ENCODE results near the gene GPM6B. TPM values are rescaled to one million over a fixed set of nuclear protein-coding genes. Genes with fewer than 3 reads are reported as not detected.

GPM6B gene
- total and polyA plus RNA-seq, 3 experiments from 2014 or later: 0.30 TPM; not detected in 2

GRCh38 chrX:13770013-13770535 is 46.8 kb downstream of the GPM6B start:
- ChIA-PET CTCF (no interaction called here), POLR2A (no interaction called here)
- peaks cover 20% of the 10 kb centered on the region for H3K36me3 ChIP-seq (ENCODE audit: insufficient read depth, low read length)
- peaks cover 0 to 3% of the 10 kb centered on the region in 2 donors for H3K27me3 Mint-ChIP-seq
- peaks cover 0 to 12% (median 0%) of the 10 kb centered on the region in 3 donors for H3K4me1 Mint-ChIP-seq
- peak overlapping the region in 3 of 8 donors; percentile 51 to 61 (median 52) for H3K27ac Mint-ChIP-seq
- H3K27ac ChIP-seq (ENCODE audit: low read depth, low read length): no peak overlapping the region
- H3K9me3 Mint-ChIP-seq: no peaks in the 10 kb centered on the region
- no peaks in the 10 kb centered on the region for H3K4me1 ChIP-seq (ENCODE audit: insufficient read depth, low read length)
- DNase-seq: no peak
- no peaks in the 10 kb centered on the region for H3K9me3 ChIP-seq (ENCODE audit: low read length)
- H3K36me3 Mint-ChIP-seq: peaks cover 3 to 88% (median 34%) of the 10 kb centered on the region in 3 donors
- no peak overlapping the region for H3K4me3 ChIP-seq (ENCODE audit: low read length)
- H3K4me3 Mint-ChIP-seq: no peak overlapping the region
- no peaks in the 10 kb centered on the region for H3K27me3 ChIP-seq (ENCODE audit: insufficient read depth, low read length, poor library complexity, severe bottlenecking)

GRCh38 chrX:13768939-13769338 is 48.0 kb downstream of the GPM6B start:
- H3K36me3 ChIP-seq (ENCODE audit: insufficient read depth, low read length): peaks cover 20% of the 10 kb centered on the region
- CTCF ChIA-PET: no interaction called here

GRCh38 chrX:13764765-13765164 is 52.1 kb downstream of the GPM6B start:
- H3K4me3 ChIP-seq (ENCODE audit: low read length): no peak overlapping the region
- H3K27ac ChIP-seq (ENCODE audit: low read depth, low read length): no peak overlapping the region
- ChIA-PET CTCF (interaction anchor here (0.7 kb wide), 1 partner anchor 258 kb away, joined by 3 read pairs; no protein-coding TSS in a partner anchor), POLR2A (no interaction called here)
- H3K36me3 ChIP-seq (ENCODE audit: insufficient read depth, low read length): peaks cover 30% of the 10 kb centered on the region
- no peaks in the 10 kb centered on the region for H3K27me3 ChIP-seq (ENCODE audit: insufficient read depth, low read length, poor library complexity, severe bottlenecking)
- H3K4me1 Mint-ChIP-seq: peaks cover 0 to 15% (median 5%) of the 10 kb centered on the region in 3 donors
- H3K4me3 Mint-ChIP-seq: no peak overlapping the region
- peaks cover 0 to 3% of the 10 kb centered on the region in 2 donors for H3K27me3 Mint-ChIP-seq
- H3K9me3 ChIP-seq (ENCODE audit: low read length): no peaks in the 10 kb centered on the region
- peaks cover 11 to 91% (median 36%) of the 10 kb centered on the region in 3 donors for H3K36me3 Mint-ChIP-seq
- no peaks in the 10 kb centered on the region for H3K9me3 Mint-ChIP-seq
- H3K27ac Mint-ChIP-seq: no peak overlapping the region
- DNase-seq: no peak
- H3K4me1 ChIP-seq (ENCODE audit: insufficient read depth, low read length): no peaks in the 10 kb centered on the region

More at GRCh38 chrX:13768939-13769338, 48.0 kb downstream of the GPM6B start:
- no peaks in the 10 kb centered on the region for H3K4me1 ChIP-seq (ENCODE audit: insufficient read depth, low read length)
- DNase-seq: no peak
- peaks cover 3 to 86% (median 29%) of the 10 kb centered on the region in 3 donors for H3K36me3 Mint-ChIP-seq
- H3K27me3 ChIP-seq (ENCODE audit: insufficient read depth, low read length, poor library complexity, severe bottlenecking): no peaks in the 10 kb centered on the region
- peaks cover 0 to 12% (median 0%) of the 10 kb centered on the region in 3 donors for H3K4me1 Mint-ChIP-seq
- no peak overlapping the region for H3K4me3 ChIP-seq (ENCODE audit: low read length)
- no peak overlapping the region for H3K4me3 Mint-ChIP-seq
- POLR2A ChIA-PET: no interaction called here
- peaks cover 0 to 3% of the 10 kb centered on the region in 2 donors for H3K27me3 Mint-ChIP-seq
- H3K9me3 ChIP-seq (ENCODE audit: low read length): no peaks in the 10 kb centered on the region
- H3K27ac ChIP-seq (ENCODE audit: low read depth, low read length): no peak overlapping the region
- H3K27ac Mint-ChIP-seq: no peak overlapping the region
- no peaks in the 10 kb centered on the region for H3K9me3 Mint-ChIP-seq

- no peaks in the 10 kb centered on the region for H3K27me3 ChIP-seq (ENCODE audit: insufficient read depth, low read length, poor library complexity, severe bottlenecking)
- H3K36me3 Mint-ChIP-seq: peaks cover 11 to 89% (median 32%) of the 10 kb centered on the region in 3 donors
- no peaks in the 10 kb centered on the region for H3K9me3 Mint-ChIP-seq
- no peak overlapping the region for H3K4me3 Mint-ChIP-seq
- no peak overlapping the region for H3K27ac ChIP-seq (ENCODE audit: low read depth, low read length)
- peaks cover 30% of the 10 kb centered on the region for H3K36me3 ChIP-seq (ENCODE audit: insufficient read depth, low read length)
- no peak overlapping the region for H3K27ac Mint-ChIP-seq
- H3K27me3 Mint-ChIP-seq: peaks cover 0 to 3% of the 10 kb centered on the region in 2 donors
- ChIA-PET POLR2A (no interaction called here), CTCF (interaction anchor here (0.7 kb wide), 1 partner anchor 257 kb away, joined by 3 read pairs; no protein-coding TSS in a partner anchor)
- DNase-seq: no peak
- H3K4me3 ChIP-seq (ENCODE audit: low read length): no peak overlapping the region
- no peaks in the 10 kb centered on the region for H3K9me3 ChIP-seq (ENCODE audit: low read length)
- no peaks in the 10 kb centered on the region for H3K4me1 ChIP-seq (ENCODE audit: insufficient read depth, low read length)
- H3K4me1 Mint-ChIP-seq: peaks cover under 1 to 15% (median 5%) of the 10 kb centered on the region in 3 donors
These were observed 52.6 kb downstream of the GPM6B start for GRCh38 chrX:13764281-13764680.

- ChIA-PET CTCF (no interaction called here), POLR2A (no interaction called here)
- H3K4me1 Mint-ChIP-seq: peaks cover 5 to 21% (median 6%) of the 10 kb centered on the region in 3 donors
- no peaks in the 10 kb centered on the region for H3K27me3 ChIP-seq (ENCODE audit: insufficient read depth, low read length, poor library complexity, severe bottlenecking)
- peaks cover 15 to 89% (median 31%) of the 10 kb centered on the region in 3 donors for H3K36me3 Mint-ChIP-seq
- no peaks in the 10 kb centered on the region for H3K9me3 Mint-ChIP-seq
- peak overlapping the region in 1 of 8 donors; percentile 17 for H3K27ac Mint-ChIP-seq
- H3K4me1 ChIP-seq (ENCODE audit: insufficient read depth, low read length): no peaks in the 10 kb centered on the region
- peaks cover 32% of the 10 kb centered on the region for H3K36me3 ChIP-seq (ENCODE audit: insufficient read depth, low read length)
- H3K4me3 Mint-ChIP-seq: no peak overlapping the region
- no peak for DNase-seq
- H3K27me3 Mint-ChIP-seq: peaks cover 0 to 3% of the 10 kb centered on the region in 2 donors
- no peak overlapping the region for H3K27ac ChIP-seq (ENCODE audit: low read depth, low read length)
- H3K9me3 ChIP-seq (ENCODE audit: low read length): no peaks in the 10 kb centered on the region
- no peak overlapping the region for H3K4me3 ChIP-seq (ENCODE audit: low read length)
These were observed 53.4 kb downstream of the GPM6B start for GRCh38 chrX:13763489-13763888.

GRCh38 chrX:13761606-13762414 is 55.1 kb downstream of the GPM6B start:
- Histone ChIP-seq H3K9me3 (ENCODE audit: low read length) (no peaks in the 10 kb centered on the region), H3K4me3 (ENCODE audit: low read length) (no peak overlapping the region), H3K27ac (ENCODE audit: low read depth, low read length) (no peak overlapping the region), H3K27me3 (ENCODE audit: insufficient read depth, low read length, poor library complexity, severe bottlenecking) (no peaks in the 10 kb centered on the region), H3K36me3 (ENCODE audit: insufficient read depth, low read length) (peaks cover 40% of the 10 kb centered on the region), H3K4me1 (ENCODE audit: insufficient read depth, low read length) (no peaks in the 10 kb centered on the region)
- ChIA-PET CTCF (no interaction called here), POLR2A (no interaction called here)
- no peak for DNase-seq
- no peaks in the 10 kb centered on the region for H3K9me3 Mint-ChIP-seq
- H3K4me3 Mint-ChIP-seq: no peak overlapping the region
- peak overlapping the region in 1 of 8 donors; percentile 59 for H3K27ac Mint-ChIP-seq
- peaks cover 5 to 28% (median 6%) of the 10 kb centered on the region in 3 donors for H3K4me1 Mint-ChIP-seq
- peaks cover 20 to 87% (median 28%) of the 10 kb centered on the region in 3 donors for H3K36me3 Mint-ChIP-seq
- peaks cover 0 to 3% of the 10 kb centered on the region in 2 donors for H3K27me3 Mint-ChIP-seq

- H3K36me3 Mint-ChIP-seq: peaks cover 17 to 83% (median 22%) of the 10 kb centered on the region in 3 donors
- Histone ChIP-seq H3K9me3 (ENCODE audit: low read length) (no peaks in the 10 kb centered on the region), H3K4me3 (ENCODE audit: low read length) (no peak overlapping the region), H3K27me3 (ENCODE audit: insufficient read depth, low read length, poor library complexity, severe bottlenecking) (no peaks in the 10 kb centered on the region), H3K4me1 (ENCODE audit: insufficient read depth, low read length) (no peaks in the 10 kb centered on the region), H3K27ac (ENCODE audit: low read depth, low read length) (no peak overlapping the region), H3K36me3 (ENCODE audit: insufficient read depth, low read length) (peaks cover 37% of the 10 kb centered on the region)
- no peaks in the 10 kb centered on the region for H3K9me3 Mint-ChIP-seq
- H3K27me3 Mint-ChIP-seq: no peaks in the 10 kb centered on the region
- no peak for DNase-seq
- CTCF ChIA-PET: interaction anchor here (1.7 kb wide), 1 partner anchor 10 kb away, joined by 3 read pairs; no protein-coding TSS in a partner anchor
- H3K4me1 Mint-ChIP-seq: peaks cover 7 to 27% (median 7%) of the 10 kb centered on the region in 3 donors
- peak overlapping the region in 2 of 8 donors; percentile 46 to 84 for H3K27ac Mint-ChIP-seq
- no peak overlapping the region for H3K4me3 Mint-ChIP-seq
- POLR2A ChIA-PET: no interaction called here
These were observed 56.5 kb downstream of the GPM6B start for GRCh38 chrX:13760426-13760825.

- Mint-ChIP-seq H3K4me3 (no peak overlapping the region), H3K27ac (peak overlapping the region in 2 of 8 donors; percentile 1 to 24), H3K4me1 (peaks cover 13 to 36% (median 16%) of the 10 kb centered on the region in 3 donors), H3K9me3 (no peaks in the 10 kb centered on the region), H3K36me3 (peaks cover 17 to 82% (median 22%) of the 10 kb centered on the region in 3 donors), H3K27me3 (no peaks in the 10 kb centered on the region)
- Histone ChIP-seq H3K27ac (ENCODE audit: low read depth, low read length) (no peak overlapping the region), H3K9me3 (ENCODE audit: low read length) (no peaks in the 10 kb centered on the region), H3K4me3 (ENCODE audit: low read length) (no peak overlapping the region), H3K36me3 (ENCODE audit: insufficient read depth, low read length) (peaks cover 33% of the 10 kb centered on the region), H3K27me3 (ENCODE audit: insufficient read depth, low read length, poor library complexity, severe bottlenecking) (no peaks in the 10 kb centered on the region), H3K4me1 (ENCODE audit: insufficient read depth, low read length) (peaks cover 6% of the 10 kb centered on the region)
- POLR2A ChIA-PET: no interaction called here
- CTCF ChIA-PET: interaction anchor here (1.7 kb wide), 1 partner anchor 9 kb away, joined by 3 read pairs; no protein-coding TSS in a partner anchor
- DNase-seq: no peak
These were observed 57.7 kb downstream of the GPM6B start for GRCh38 chrX:13759152-13759718.

Measured in CD8-positive, alpha-beta memory T cell (primary cell).